T-cell (primary cell): ENCODE results near the gene DCAF4. TPM values are rescaled to one million over a fixed set of nuclear protein-coding genes. Genes with fewer than 3 reads are reported as not detected.
A peak's percentile ranks its signal among the peaks of the same experiment; 100 is the strongest.
"Not testable (repeated sequence)": the region's sequence is repeated elsewhere in the genome, so short reads cannot be mapped to it uniquely, and the experiment has no call there.

ENCODE experiments used
- ATAC-seq, 4 experiments: fragments of 200-7000 bp in 3 of 4; fragments of 150-1000 bp in 1 of 4; cut with Tn5 transposase; replicated peaks in 1 of 4; 1 replicate in 3 of 4; 2 replicates in 1 of 4; pipeline ENCODE4 v1.10.0; 2021; ENCODE audit warnings: moderate library complexity in 3 of 4, mild to moderate bottlenecking in 2 of 4, moderate number of reproducible peaks in 1 of 4
- CTCF ChIA-PET, 2 donors: fragments of 300-600 bp; sonication (Branson Sonifier 250); formaldehyde crosslinking; loops; one replicate each; lab custom pipeline; 2022; ENCODE audit warnings: antibody characterized with exemption in 2 of 2; lab: Charles Lee
- POLR2A ChIA-PET, 2 donors: fragments of 300-600 bp; sonication (Branson Sonifier 250); formaldehyde crosslinking; loops; one replicate each; lab custom pipeline; 2022; ENCODE audit warnings: antibody characterized with exemption in 2 of 2; lab: Charles Lee
- DNase-seq, 35 experiments: peaks; one replicate each; pipeline versions ENCODE4 v3.0.0 to v3.0.0-alpha.2; 2013 to 2023
- H3K27ac ChIP-seq: one replicate; pipeline ENCODE4 v1.5.1; 2013; ENCODE audit warnings: low read length
- H3K27me3 ChIP-seq, 2 experiments: replicated peaks in 1 of 2; 1 replicate in 1 of 2; 2 replicates in 1 of 2; pipeline versions ENCODE4 v1.6.1 to v1.7.0; 2013; ENCODE audit warnings: low read length in 1 of 2, mixed read lengths in 1 of 2; ENCODE audit not compliant: control insufficient read depth in 2 of 2, insufficient read depth in 2 of 2; ENCODE audit errors: extremely low read depth in 1 of 2
- H3K36me3 ChIP-seq, 2 donors: 1 replicate in 1 of 2; 2 replicates in 1 of 2; pipeline versions ENCODE4 v1.6.1 to v1.7.0; 2013; ENCODE audit warnings: low read length in 1 of 2; ENCODE audit not compliant: control insufficient read depth in 2 of 2, insufficient read depth in 1 of 2; ENCODE audit errors: extremely low read depth in 1 of 2
- H3K4me1 ChIP-seq, 2 experiments: 1 replicate in 1 of 2; 2 replicates in 1 of 2; pipeline versions ENCODE4 v1.6.1 to v1.7.0; 2013; ENCODE audit warnings: low read length in 2 of 2, mixed read lengths in 1 of 2; ENCODE audit not compliant: insufficient read depth in 2 of 2, control insufficient read depth in 1 of 2; ENCODE audit errors: extremely low read depth in 1 of 2
- H3K4me3 ChIP-seq, 2 donors: 1 replicate in 1 of 2; 2 replicates in 1 of 2; pipeline versions ENCODE4 v1.5.1 to v1.7.0; 2013; ENCODE audit warnings: mild to moderate bottlenecking in 2 of 2, low read length in 1 of 2, moderate library complexity in 1 of 2; ENCODE audit not compliant: control insufficient read depth in 1 of 2; ENCODE audit errors: extremely low read depth in 1 of 2
- H3K9me3 ChIP-seq: 2 replicates; pipeline ENCODE4 v1.7.0; 2013
- H3K27ac Mint-ChIP-seq, 2 donors: one replicate each; pipeline ENCODE4 v1.8.0; 2020 to 2021; ENCODE audit warnings: mild to moderate bottlenecking in 2 of 2, mixed read lengths in 2 of 2
- H3K27me3 Mint-ChIP-seq, 2 donors: one replicate each; pipeline ENCODE4 v1.8.0; 2021 to 2022; ENCODE audit warnings: mixed read lengths in 2 of 2
- H3K36me3 Mint-ChIP-seq: one replicate; pipeline ENCODE4 v1.8.0; 2021; ENCODE audit warnings: mixed read lengths
- H3K4me1 Mint-ChIP-seq, 3 donors: one replicate each; pipeline ENCODE4 v1.8.0; 2020 to 2022; ENCODE audit warnings: mixed read lengths in 3 of 3, mild to moderate bottlenecking in 1 of 3
- H3K4me3 Mint-ChIP-seq, 3 donors: one replicate each; pipeline ENCODE4 v1.8.0; 2020 to 2022; ENCODE audit warnings: mild to moderate bottlenecking in 3 of 3, mixed read lengths in 3 of 3, moderate library complexity in 3 of 3
- H3K9me3 Mint-ChIP-seq, 3 donors: one replicate each; pipeline ENCODE4 v1.8.0; 2020 to 2022; ENCODE audit warnings: mixed read lengths in 3 of 3
- WGBS: methylation state at CpG from one replicate; pipeline ENCODE4 v1.1.5; 2013; ENCODE audit warnings: missing lambda C conversion rate; ENCODE audit not compliant: insufficient coverage; 5-methylcytosine and 5-hydroxymethylcytosine counted together
- total RNA-seq, 35 experiments: library from RNA in 6 of 35; stranded (reverse) in 6 of 35; fragments of 120-200 nt in 1 of 35; gene quantifications; one replicate each; pipeline versions ENCODE4 v1.2.1 to v1.2.4 and lab custom pipeline; 2013 to 2026

Gene DCAF4
- total RNA-seq, 5 donors from 2014 or later (not counting 1 experiment from before 2014, with no cell fraction given) = 21.3 to 36.4 (median 25.4) TPM

DNA sequence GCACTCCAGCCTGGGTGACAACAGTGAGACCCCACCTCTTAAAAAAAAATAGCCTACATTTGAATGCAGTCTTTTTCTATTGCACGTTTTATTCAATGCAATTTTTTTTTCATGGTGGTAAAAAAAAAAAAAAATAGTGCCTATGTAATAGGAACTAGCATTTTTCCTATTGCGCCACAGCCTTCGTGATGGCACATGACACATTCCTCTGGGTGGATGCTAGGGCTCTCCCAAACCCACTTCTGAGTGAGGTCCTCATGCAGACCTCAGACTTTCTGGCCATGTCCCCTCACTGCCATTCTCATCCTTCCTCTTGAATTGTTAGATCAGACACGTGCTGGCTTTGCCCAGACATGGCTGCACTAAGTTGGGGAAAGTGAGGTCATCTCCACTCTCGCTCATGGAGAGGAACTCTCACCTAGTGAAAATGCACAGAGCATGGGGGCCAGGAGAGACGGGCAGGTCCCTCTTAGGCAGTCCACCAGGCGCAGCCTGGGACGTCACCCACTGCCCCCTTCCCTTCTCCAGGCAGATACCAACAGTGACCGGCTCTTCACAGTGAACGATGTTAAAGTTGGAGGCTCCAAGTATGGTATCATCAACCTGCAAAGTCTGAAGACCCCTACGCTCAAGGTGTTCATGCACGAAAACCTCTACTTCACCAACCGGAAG lies 19.2 kb downstream of the DCAF4 start:
- Histone ChIP-seq H3K4me3 (no peak overlapping the region), H3K9me3 (no peaks in the 10 kb centered on the region), H3K27me3 (no peaks in the 10 kb centered on the region), H3K27ac (no peak overlapping the region), H3K4me1 (no peaks in the 10 kb centered on the region), H3K36me3 (peaks cover 24 to 41% of the 10 kb centered on the region in 2 donors)
- POLR2A ChIA-PET = no interaction called here
- Mint-ChIP-seq H3K27me3 (no peaks in the 10 kb centered on the region), H3K4me1 (no peaks in the 10 kb centered on the region), H3K36me3 (peaks cover 48% of the 10 kb centered on the region), H3K4me3 (no peak overlapping the region), H3K27ac (no peak overlapping the region), H3K9me3 (no peaks in the 10 kb centered on the region)
- no peak for DNase-seq
- 100% methylated on average over 4 of the region's 13 CpGs for WGBS
- CTCF ChIA-PET = no interaction called here
- no peak for ATAC-seq

- 98% methylated on average over 5 of the region's 8 CpGs for WGBS
- POLR2A ChIA-PET = no interaction called here
- Mint-ChIP-seq H3K4me1 (no peaks in the 10 kb centered on the region), H3K27ac (no peak overlapping the region), H3K9me3 (no peaks in the 10 kb centered on the region), H3K4me3 (no peak overlapping the region), H3K27me3 (no peaks in the 10 kb centered on the region), H3K36me3 (peaks cover 49% of the 10 kb centered on the region)
- H3K4me1 ChIP-seq = no peaks in the 10 kb centered on the region
- H3K27me3 ChIP-seq = no peaks in the 10 kb centered on the region
- no peak overlapping the region for H3K27ac ChIP-seq
- H3K9me3 ChIP-seq = no peaks in the 10 kb centered on the region
- no peak overlapping the region for H3K4me3 ChIP-seq
- ATAC-seq (no peak), DNase-seq (no peak)
- CTCF ChIA-PET = interaction anchor here in 1 of 2 donors (0.6 kb wide), 1 partner anchor 9 kb away, joined by 3 read pairs; no protein-coding TSS in a partner anchor
- H3K36me3 ChIP-seq = peaks cover 24 to 36% of the 10 kb centered on the region in 2 donors
These were observed 20.2 kb downstream of the DCAF4 start for GRCh38 chr14:72946491-72946890.

- H3K27ac Mint-ChIP-seq = no peak overlapping the region
- H3K27me3 ChIP-seq = no peaks in the 10 kb centered on the region
- ATAC-seq (no peak), DNase-seq (no peak)
- H3K9me3 Mint-ChIP-seq = no peaks in the 10 kb centered on the region
- H3K4me3 Mint-ChIP-seq = no peak overlapping the region
- WGBS = 82% methylated on average over 2 of the region's 9 CpGs
- H3K4me1 Mint-ChIP-seq = no peaks in the 10 kb centered on the region
- H3K27me3 Mint-ChIP-seq = no peaks in the 10 kb centered on the region
- POLR2A ChIA-PET = no interaction called here
- H3K4me3 ChIP-seq = no peak overlapping the region
- peaks cover 47% of the 10 kb centered on the region for H3K36me3 Mint-ChIP-seq
- peaks cover 19 to 30% of the 10 kb centered on the region in 2 donors for H3K36me3 ChIP-seq
- no peak overlapping the region for H3K27ac ChIP-seq
- no peaks in the 10 kb centered on the region for H3K9me3 ChIP-seq
- no peaks in the 10 kb centered on the region for H3K4me1 ChIP-seq
- CTCF ChIA-PET = interaction anchor here (1.2 to 2.6 kb wide), 3 partner anchors 431 to 434 kb away, joined by 7 to 15 read pairs (median 11); no protein-coding TSS in a partner anchor
These were observed 21.3 kb downstream of the DCAF4 start for GRCh38 chr14:72947366-72948160.

DNA sequence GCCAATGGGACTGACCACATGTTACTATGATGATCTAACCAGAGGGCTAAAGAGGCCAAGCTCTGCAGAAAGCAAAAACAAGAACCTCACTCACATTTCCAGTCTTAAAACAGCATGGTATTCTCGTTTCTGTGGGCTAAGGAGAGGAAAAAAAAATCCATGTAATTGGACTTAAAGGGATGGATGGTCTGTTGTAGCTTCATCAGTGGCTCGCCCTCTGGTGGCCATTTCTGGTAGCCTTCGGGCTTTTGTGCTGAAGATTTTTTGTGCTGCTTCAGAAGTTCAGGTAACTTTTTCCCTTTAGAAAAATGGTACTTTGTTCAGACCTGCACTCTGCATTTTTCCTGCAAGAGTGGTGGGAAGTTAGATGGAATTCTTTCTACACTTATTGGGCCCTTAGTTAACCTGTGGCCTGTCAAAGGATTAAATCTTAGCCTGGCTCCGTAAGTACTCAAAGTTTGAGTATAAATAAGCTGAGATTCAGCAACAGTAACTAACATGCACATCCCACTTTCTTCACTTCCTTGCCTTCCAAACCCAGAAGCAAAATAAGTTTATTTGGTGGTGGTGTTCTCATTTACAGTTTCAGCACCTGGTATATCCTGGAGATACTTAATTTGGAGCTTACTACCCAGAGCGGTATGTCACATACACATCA lies 22.3 kb downstream of the DCAF4 start:
- Histone ChIP-seq H3K36me3 (peaks cover 11 to 20% of the 10 kb centered on the region in 2 donors), H3K27ac (no peak overlapping the region), H3K4me3 (no peak overlapping the region), H3K9me3 (no peaks in the 10 kb centered on the region), H3K4me1 (no peaks in the 10 kb centered on the region), H3K27me3 (no peaks in the 10 kb centered on the region)
- Mint-ChIP-seq H3K4me1 (no peaks in the 10 kb centered on the region), H3K36me3 (peaks cover 41% of the 10 kb centered on the region), H3K4me3 (no peak overlapping the region), H3K9me3 (no peaks in the 10 kb centered on the region), H3K27me3 (no peaks in the 10 kb centered on the region), H3K27ac (no peak overlapping the region)
- WGBS = 7% methylated on average over 2 of the region's 5 CpGs
- DNase-seq (peak in 32 of 35 experiments; percentile 9 to 73 (median 52)), ATAC-seq (peak in 2 of 4 experiments; percentile 36 to 50)
- ChIA-PET POLR2A (no interaction called here), CTCF (interaction anchor here (0.5 to 2.6 kb wide), 13 partner anchors 24 to 882 kb away, joined by 3 to 15 read pairs (median 3); no protein-coding TSS in a partner anchor)

DNA sequence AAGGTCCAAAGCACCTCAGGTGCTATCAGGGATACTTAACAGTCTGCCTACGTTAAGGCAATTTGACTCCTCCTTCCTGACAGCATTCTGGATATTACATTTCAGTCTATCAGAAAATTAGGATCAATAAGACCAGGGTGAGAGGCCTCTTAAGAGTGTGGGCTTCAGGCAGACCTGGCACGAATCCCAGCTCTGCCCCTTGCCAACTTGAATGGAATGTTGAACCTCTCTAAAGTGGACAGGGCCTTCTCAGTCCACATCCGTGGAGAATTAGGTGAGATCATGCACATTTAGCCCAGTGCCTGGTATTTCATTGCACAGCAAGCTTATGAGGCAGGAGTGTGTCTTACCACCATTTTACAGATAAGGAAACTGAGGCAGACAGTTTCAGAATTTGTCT lies 25.9 kb downstream of the DCAF4 start:
- no peaks in the 10 kb centered on the region for H3K9me3 ChIP-seq
- ATAC-seq (no peak), DNase-seq (no peak)
- no peak overlapping the region for H3K27ac ChIP-seq
- H3K36me3 Mint-ChIP-seq = peaks cover 52% of the 10 kb centered on the region
- ChIA-PET CTCF (no interaction called here), POLR2A (no interaction called here)
- H3K4me1 Mint-ChIP-seq = no peaks in the 10 kb centered on the region
- H3K4me1 ChIP-seq = no peaks in the 10 kb centered on the region
- WGBS = 83% methylated on average over 1 of the region's 3 CpGs
- no peaks in the 10 kb centered on the region for H3K9me3 Mint-ChIP-seq
- peaks cover 10 to 30% of the 10 kb centered on the region in 2 donors for H3K36me3 ChIP-seq
- no peak overlapping the region for H3K4me3 Mint-ChIP-seq
- H3K27me3 Mint-ChIP-seq = no peaks in the 10 kb centered on the region
- H3K27me3 ChIP-seq = no peaks in the 10 kb centered on the region
- H3K27ac Mint-ChIP-seq = no peak overlapping the region
- no peak overlapping the region for H3K4me3 ChIP-seq

DNA sequence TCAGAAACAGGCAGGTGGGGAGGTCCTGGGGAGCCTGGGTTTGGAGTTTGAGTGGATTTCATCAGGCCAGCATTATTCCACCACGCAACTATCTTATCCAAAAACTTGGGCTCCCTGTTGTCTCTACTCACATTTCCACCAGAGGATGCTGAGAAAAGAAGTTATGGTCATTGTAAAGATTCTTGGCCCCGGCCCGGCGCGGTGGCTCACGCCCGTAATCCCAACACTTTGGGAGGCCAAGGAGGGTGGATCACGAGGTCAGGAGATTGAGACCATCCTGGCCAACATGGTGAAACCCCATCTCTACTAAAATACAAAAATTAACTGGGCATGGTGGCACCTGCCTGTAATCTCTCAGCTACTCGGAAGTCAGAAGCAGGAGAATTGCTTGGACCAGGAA lies 30.5 kb downstream of the DCAF4 start:
- H3K27ac ChIP-seq, H3K27me3 Mint-ChIP-seq, H3K4me3 ChIP-seq, DNase-seq, POLR2A ChIA-PET, H3K9me3 Mint-ChIP-seq, CTCF ChIA-PET, H3K27me3 ChIP-seq, H3K9me3 ChIP-seq, H3K4me1 ChIP-seq, H3K4me1 Mint-ChIP-seq, H3K4me3 Mint-ChIP-seq, ATAC-seq, H3K27ac Mint-ChIP-seq: not testable (repeated sequence)
- peaks cover 8 to 57% of the 10 kb centered on the region in 2 donors for H3K36me3 ChIP-seq
- peaks cover 66% of the 10 kb centered on the region for H3K36me3 Mint-ChIP-seq
- WGBS = 87% methylated on average over 4 of the region's 9 CpGs
